H1 (cell line): ENCODE results near the gene JMJD1C. TPM values are rescaled to one million over a fixed set of nuclear protein-coding genes. Genes with fewer than 3 reads are reported as not detected.

ENCODE experiments used
- CTCF ChIA-PET: fragments of 300-600 bp; sonication (Branson Sonifier 250); formaldehyde crosslinking; loops from one replicate; lab custom pipeline; 2021; ENCODE audit not compliant: partially characterized antibody; lab: Charles Lee
- POLR2A ChIA-PET: fragments of 300-600 bp; sonication (Branson Sonifier 250); formaldehyde crosslinking; loops from one replicate; lab custom pipeline; 2021; ENCODE audit warnings: inconsistent platforms; ENCODE audit not compliant: partially characterized antibody; lab: Charles Lee
- DNase-seq, 2 experiments: peaks; one replicate each; pipeline versions ENCODE4 v3.0.0 to v3.0.0-alpha.2; 2010 to 2022; ENCODE audit warnings: low spot score in 2 of 2, low read depth in 1 of 2, mixed read lengths in 1 of 2
- FAIRE-seq: peaks from 2 replicates; lab custom pipeline; 2011; peaks lifted over from hg19 to GRCh38; lab: Jason Lieb, UNC
- H2AFZ ChIP-seq: 2 replicates; pipeline ENCODE4 v1.8.1; 2012; ENCODE audit warnings: low read length, inconsistent platforms
- H2AK5ac ChIP-seq: 2 replicates; pipeline ENCODE4 v1.6.1; 2013; ENCODE audit warnings: low read depth, low read length
- H2BK120ac ChIP-seq: replicated peaks from 2 replicates; pipeline ENCODE3; 2013; ENCODE audit warnings: low read depth, low read length, inconsistent platforms
- H2BK12ac ChIP-seq: 2 replicates; pipeline ENCODE4 v1.6.1; 2013; ENCODE audit warnings: low read depth, low read length
- H2BK15ac ChIP-seq: 2 replicates; pipeline ENCODE4 v1.6.1; 2013; ENCODE audit warnings: low read length
- H2BK20ac ChIP-seq: 2 replicates; pipeline ENCODE4 v1.6.1; 2013; ENCODE audit warnings: low read length
- H2BK5ac ChIP-seq: 2 replicates; pipeline ENCODE4 v1.6.1; 2013; ENCODE audit warnings: low read depth, low read length
- H3K14ac ChIP-seq: 2 replicates; pipeline ENCODE4 v1.6.1; 2013; ENCODE audit warnings: inconsistent platforms; ENCODE audit not compliant: insufficient read length
- H3K18ac ChIP-seq: 2 replicates; pipeline ENCODE4 v1.6.1; 2013; ENCODE audit warnings: low read length; ENCODE audit errors: extremely low read depth
- H3K23ac ChIP-seq: 2 replicates; pipeline ENCODE4 v1.6.1; 2013; ENCODE audit warnings: inconsistent platforms; ENCODE audit not compliant: insufficient read length
- H3K23me2 ChIP-seq: 2 replicates; pipeline ENCODE4 v1.6.1; 2013; ENCODE audit warnings: low read depth, low read length
- H3K27ac ChIP-seq: 2 replicates; pipeline ENCODE4 v1.6.1; 2011; ENCODE audit warnings: low read depth, low read length, inconsistent platforms
- H3K27me3 ChIP-seq, 4 experiments: replicated peaks in 1 of 4; 1 replicate in 1 of 4; 2 replicates in 3 of 4; pipeline versions ENCODE4 v1.6.1 to v1.8.1; 2011 to 2013; ENCODE audit warnings: low read length in 3 of 4, mild to moderate bottlenecking in 3 of 4, inconsistent platforms in 2 of 4, mixed read lengths in 2 of 4, moderate library complexity in 1 of 4; ENCODE audit not compliant: control insufficient read depth in 3 of 4, insufficient read depth in 3 of 4; ENCODE audit errors: extremely low read depth in 1 of 4
- H3K36me3 ChIP-seq, 4 experiments: 2 replicates each; pipeline versions ENCODE4 v1.6.1 to v1.8.1; 2011 to 2013; ENCODE audit warnings: mild to moderate bottlenecking in 4 of 4, low read length in 3 of 4, moderate library complexity in 2 of 4, control low read depth in 1 of 4, inconsistent platforms in 1 of 4; ENCODE audit not compliant: insufficient read depth in 4 of 4, control insufficient read depth in 2 of 4
- H3K4ac ChIP-seq: replicated peaks from 2 replicates; pipeline ENCODE3; 2013; ENCODE audit warnings: low read length, low read depth, mixed read lengths, inconsistent platforms; ENCODE audit not compliant: insufficient read length
- H3K4me1 ChIP-seq, 4 experiments: replicated peaks in 1 of 4; 1 replicate in 1 of 4; 2 replicates in 3 of 4; pipeline versions ENCODE4 v1.6.1 to v1.8.1; 2011 to 2013; ENCODE audit warnings: low read length in 3 of 4, inconsistent platforms in 2 of 4, mixed read lengths in 1 of 4; ENCODE audit not compliant: insufficient read depth in 4 of 4, control insufficient read depth in 3 of 4
- H3K4me2 ChIP-seq, 2 experiments: 2 replicates each; pipeline versions ENCODE4 v1.6.1 to v1.8.1; 2011 to 2013; ENCODE audit warnings: low read depth in 2 of 2, low read length in 2 of 2, control low read depth in 1 of 2, inconsistent platforms in 1 of 2, mild to moderate bottlenecking in 1 of 2; ENCODE audit not compliant: insufficient read depth in 1 of 2
- H3K4me3 ChIP-seq, 4 experiments: fragments of 200-600, 300-600 bp in 1 of 4; sonication (generic), shearing (Covaris generic), sonication (Bioruptor Twin) in 1 of 4; 2 replicates each; pipeline versions ENCODE4 v1.5.1 to v1.8.1; 2011 to 2016; ENCODE audit warnings: low read length in 4 of 4, low read depth in 3 of 4, control low read depth in 2 of 4, inconsistent platforms in 2 of 4, mild to moderate bottlenecking in 2 of 4, mixed read lengths in 1 of 4, moderate library complexity in 1 of 4; ENCODE audit not compliant: insufficient read depth in 2 of 4; ENCODE audit errors: extremely low read depth in 1 of 4
- H3K56ac ChIP-seq: replicated peaks from 2 replicates; pipeline ENCODE3; 2013; ENCODE audit warnings: low read depth, mild to moderate bottlenecking, mixed read lengths, low read length, inconsistent platforms; ENCODE audit not compliant: insufficient read length
- H3K79me1 ChIP-seq: 2 replicates; pipeline ENCODE4 v1.6.1; 2013; ENCODE audit warnings: low read depth, low read length, control low read depth
- H3K79me2 ChIP-seq, 2 experiments: 2 replicates each; pipeline versions ENCODE4 v1.6.1 to v1.8.1; 2012 to 2013; ENCODE audit warnings: low read length in 2 of 2, mild to moderate bottlenecking in 2 of 2, inconsistent platforms in 1 of 2; ENCODE audit not compliant: insufficient read depth in 2 of 2, control insufficient read depth in 1 of 2
- H3K9ac ChIP-seq, 4 experiments: replicated peaks in 1 of 4; 1 replicate in 1 of 4; 2 replicates in 3 of 4; pipeline versions ENCODE4 v1.6.1 to v1.8.1; 2011 to 2013; ENCODE audit warnings: low read depth in 3 of 4, low read length in 3 of 4, control low read depth in 2 of 4, mild to moderate bottlenecking in 2 of 4, moderate library complexity in 2 of 4, inconsistent platforms in 1 of 4; ENCODE audit errors: extremely low read depth in 1 of 4
- H3K9me3 ChIP-seq, 2 experiments: 2 replicates each; pipeline versions ENCODE4 v1.6.1 to v1.8.1; 2012 to 2013; ENCODE audit warnings: mild to moderate bottlenecking in 2 of 2, moderate library complexity in 2 of 2, control low read depth in 1 of 2, inconsistent platforms in 1 of 2, low read depth in 1 of 2, low read length in 1 of 2, mixed read lengths in 1 of 2; ENCODE audit not compliant: insufficient read depth in 2 of 2
- H4K20me1 ChIP-seq, 2 experiments: replicated peaks in 1 of 2; 2 replicates each; pipeline versions ENCODE3 to v1.8.1; 2011 to 2013; ENCODE audit warnings: inconsistent platforms in 2 of 2, low read length in 2 of 2, mild to moderate bottlenecking in 1 of 2; ENCODE audit not compliant: insufficient read depth in 2 of 2, control insufficient read depth in 1 of 2
- H4K5ac ChIP-seq: 2 replicates; pipeline ENCODE4 v1.6.1; 2013; ENCODE audit warnings: low read length, low read depth, mixed read lengths, inconsistent platforms; ENCODE audit not compliant: insufficient read length
- H4K8ac ChIP-seq: 2 replicates; pipeline ENCODE4 v1.8.0; 2013; ENCODE audit warnings: mild to moderate bottlenecking, moderate library complexity, low read length, inconsistent platforms; ENCODE audit not compliant: insufficient read depth; ENCODE audit errors: extremely low read depth
- H4K91ac ChIP-seq: replicated peaks from 2 replicates; pipeline ENCODE3; 2013; ENCODE audit warnings: low read length, mixed read lengths, inconsistent platforms; ENCODE audit not compliant: insufficient read length
- CTBP2 ChIP-seq: IDR thresholded peaks from 2 replicates; pipeline ENCODE4 v1.7.0; 2011; ENCODE audit warnings: borderline replicate concordance, mild to moderate bottlenecking, moderate library complexity, mixed read lengths, low read length; ENCODE audit not compliant: insufficient read depth, insufficient read length
- EP300 ChIP-seq, 2 experiments: IDR thresholded peaks; 1 replicate in 1 of 2; 2 replicates in 1 of 2; pipeline ENCODE4 v1.6.1; 2011 to 2012; ENCODE audit warnings: low read depth in 2 of 2, low read length in 2 of 2, mild to moderate bottlenecking in 2 of 2, borderline replicate concordance in 1 of 2, inconsistent platforms in 1 of 2, moderate library complexity in 1 of 2
- EZH2 ChIP-seq: fragments of 200-600 bp; sonication (generic); IDR thresholded peaks from 2 replicates; pipeline ENCODE4 v1.7.1; 2012; ENCODE audit warnings: low read depth, mild to moderate bottlenecking, moderate library complexity, low read length, inconsistent platforms; ENCODE audit not compliant: severe bottlenecking
- RNF2 ChIP-seq: fragments of 200-900, 300-1000 bp; sonication (generic); IDR thresholded peaks from 2 replicates; pipeline ENCODE4 v1.7.1; 2016; ENCODE audit warnings: borderline replicate concordance, low read depth, mild to moderate bottlenecking, antibody characterized with exemption, low read length; ENCODE audit not compliant: poor library complexity, severe bottlenecking; ENCODE audit errors: missing control alignments
- SIN3A ChIP-seq, 2 experiments: IDR thresholded peaks in 1 of 2; conservative IDR thresholded peaks in 1 of 2; 2 replicates each; pipeline ENCODE4 v1.6.1; 2011 to 2012; ENCODE audit warnings: low read length in 2 of 2, improper control_type of control experiment in 1 of 2, low read depth in 1 of 2, mild to moderate bottlenecking in 1 of 2
- SIX5 ChIP-seq: IDR thresholded peaks from 2 replicates; pipeline ENCODE4 v1.6.1; 2011; ENCODE audit warnings: mild to moderate bottlenecking, low read depth, low read length
- WGBS, 2 experiments: shearing (Covaris generic) in 1 of 2; methylation state at CpG; one replicate each; pipeline versions ENCODE4 v1.1.6 to v1.1.7; 2013 to 2015; ENCODE audit warnings: low lambda C conversion rate in 2 of 2, mixed read lengths in 2 of 2, inconsistent platforms in 1 of 2, low coverage in 1 of 2, missing lambda C conversion rate in 1 of 2; ENCODE audit not compliant: insufficient replicate concordance in 2 of 2, insufficient coverage in 1 of 2, insufficient read length in 1 of 2; ENCODE audit errors: extremely low coverage in 1 of 2, missing lambda C conversion rate in 1 of 2; 5-methylcytosine and 5-hydroxymethylcytosine counted together
- polyA plus RNA-seq, 7 experiments: library from polyadenylated mRNA; depleted of rRNA in 3 of 7; stranded (reverse) in 5 of 7; unstranded in 2 of 7; fragments of >200 nt in 5 of 7; fragments of 200-250 nt in 2 of 7; gene quantifications; 1 replicate in 5 of 7; 2 replicates in 1 of 7; 4 replicates in 1 of 7; pipeline versions ENCODE4 v1.2.1 to v1.2.3, GENCODE V29; 2011 to 2013; ENCODE audit warnings: missing spikeins in 2 of 7, mixed read lengths in 2 of 7
- total RNA-seq: library from RNA; stranded (reverse); fragmentation: NEBNext Ultra II Directional; extraction: Animal tissue kit (Norgen Biotek cat#: 25700); gene quantifications from 2 replicates; pipeline ENCODE4 v1.2.1, GENCODE V29; 2021

JMJD1C gene
- total and polyA plus RNA-seq, 2 of the 8 experiments (the other 6 are each of a cell fraction or from before 2014, with no cell fraction given), result 54.5 to 210 TPM

DNA sequence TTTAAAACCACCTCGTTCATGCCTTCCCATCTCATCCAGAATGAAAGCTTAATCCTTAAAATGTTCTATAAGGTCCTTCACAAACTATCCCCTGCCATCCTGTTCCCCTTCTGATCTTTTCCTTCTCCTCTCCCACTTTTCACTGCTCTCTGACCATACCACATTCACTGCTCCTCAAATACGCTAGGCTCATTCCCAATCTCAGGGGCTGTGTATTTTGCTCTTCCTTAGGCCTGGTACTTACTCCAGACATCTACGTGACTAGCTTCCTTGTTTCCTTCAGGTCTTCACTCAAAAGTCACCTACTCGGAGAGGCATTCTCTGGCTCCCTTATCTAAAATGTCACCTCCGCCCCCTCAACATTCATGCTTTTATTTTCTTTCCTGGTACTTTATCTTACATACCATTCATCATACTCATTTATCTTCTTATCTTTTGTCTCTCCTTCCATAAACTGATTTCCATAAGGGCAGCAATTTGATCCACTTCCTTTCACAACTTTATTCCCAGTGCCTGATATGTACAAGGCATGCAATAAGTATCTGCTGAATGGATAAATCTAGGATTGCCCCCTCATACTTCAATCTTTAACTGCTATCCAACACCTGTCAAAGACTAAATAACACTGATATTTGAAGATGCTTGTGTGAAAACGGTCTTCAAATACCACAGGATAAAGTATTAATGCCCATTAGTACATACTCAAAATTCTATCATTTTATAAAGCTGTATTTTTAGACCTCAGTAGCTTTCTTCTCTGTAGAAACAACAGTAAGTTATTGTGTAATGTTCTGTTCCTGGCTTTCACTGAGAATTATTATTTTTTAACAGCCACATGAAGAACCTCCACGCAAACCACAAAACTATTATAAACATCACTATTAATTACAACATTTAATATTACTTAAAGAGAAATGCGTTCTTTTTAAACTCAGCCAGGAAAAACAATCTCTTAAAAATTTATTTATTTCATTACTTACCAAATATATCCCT, 27.0 kb downstream of the JMJD1C start:
- ChIA-PET POLR2A (interaction anchor here (1.9 to 3.2 kb wide), 2 partner anchors 9 to 65 kb away, joined by 5 to 10 read pairs; no protein-coding TSS in a partner anchor), CTCF (no interaction called here)
- Histone ChIP-seq H3K79me1 (no peaks in the 10 kb centered on the region; the same call in 1 of the 2 replicates), H3K27ac (no peak overlapping the region), H4K5ac (no peak overlapping the region), H3K9me3 (no peaks in the 10 kb centered on the region), H3K4ac (no peak overlapping the region), H2BK5ac (no peak overlapping the region), H4K91ac (no peak overlapping the region), H3K4me3 (no peak overlapping the region), H3K4me2 (no peak overlapping the region), H4K8ac (no peak overlapping the region), H3K79me2 (peaks cover 0 to 96% of the 10 kb centered on the region in 2 experiments; a peak in 3 of 4 replicates), H2BK15ac (no peak overlapping the region), H3K56ac (no peak overlapping the region), H3K23ac (no peak overlapping the region), H3K9ac (no peak overlapping the region), H2AK5ac (no peak overlapping the region), H2BK12ac (no peak overlapping the region), H2BK20ac (no peak overlapping the region), H3K23me2 (no peaks in the 10 kb centered on the region), H4K20me1 (peaks cover 2% of the 10 kb centered on the region in 2 experiments), H3K27me3 (no peaks in the 10 kb centered on the region), H2AFZ (no peak overlapping the region), H2BK120ac (no peak overlapping the region), H3K18ac (0 out of 2 replicates have a peak overlapping the region, but pooled peaks have one; percentile 29), H3K4me1 (peaks cover 0 to 25% (median 11%) of the 10 kb centered on the region in 4 experiments; a peak in 4 of 7 replicates), H3K36me3 (no peaks in the 10 kb centered on the region), H3K14ac (no peak overlapping the region)
- DNase-seq (no peak), FAIRE-seq (no peak)
- 80 to 100% methylated on average over 1 to 8 of the region's 8 CpGs for WGBS, 2 experiments
- TF ChIP-seq CTBP2 (no peak), SIX5 (no peak), SIN3A (conservative IDR thresholded peaks at IDR 0.05 in 1 of 2, IDR thresholded peaks at IDR 0.05 in 1 of 2; ENCODE audit: low read depth in 1 of 2, low read length in 2 of 2) (no peak), RNF2 (no peak), EZH2 (no peak), EP300 (IDR thresholded peaks at IDR 0.05; ENCODE audit: borderline replicate concordance in 1 of 2, low read depth in 2 of 2, low read length in 2 of 2) (no peak)
